T-cell (primary cell): ENCODE data around the gene CLDN14. TPM values are rescaled to one million over a fixed set of nuclear protein-coding genes. Genes with fewer than 3 reads are reported as not detected.

Experiments
- ATAC-seq, 4 experiments: fragments of 200-7000 bp in 3 of 4; fragments of 150-1000 bp in 1 of 4; cut with Tn5 transposase; replicated peaks in 1 of 4; 1 replicate in 3 of 4; 2 replicates in 1 of 4; pipeline ENCODE4 v1.10.0; 2021; ENCODE audit warnings: moderate library complexity in 3 of 4, mild to moderate bottlenecking in 2 of 4, moderate number of reproducible peaks in 1 of 4
- CTCF ChIA-PET, 2 donors: fragments of 300-600 bp; sonication (Branson Sonifier 250); formaldehyde crosslinking; loops; one replicate each; lab custom pipeline; 2022; ENCODE audit warnings: antibody characterized with exemption in 2 of 2; lab: Charles Lee
- POLR2A ChIA-PET, 2 donors: fragments of 300-600 bp; sonication (Branson Sonifier 250); formaldehyde crosslinking; loops; one replicate each; lab custom pipeline; 2022; ENCODE audit warnings: antibody characterized with exemption in 2 of 2; lab: Charles Lee
- DNase-seq, 35 experiments: peaks; one replicate each; pipeline versions ENCODE4 v3.0.0 to v3.0.0-alpha.2; 2013 to 2023
- H3K27ac ChIP-seq: one replicate; pipeline ENCODE4 v1.5.1; 2013; ENCODE audit warnings: low read length
- H3K27me3 ChIP-seq, 2 experiments: replicated peaks in 1 of 2; 1 replicate in 1 of 2; 2 replicates in 1 of 2; pipeline versions ENCODE4 v1.6.1 to v1.7.0; 2013; ENCODE audit warnings: low read length in 1 of 2, mixed read lengths in 1 of 2; ENCODE audit not compliant: control insufficient read depth in 2 of 2, insufficient read depth in 2 of 2; ENCODE audit errors: extremely low read depth in 1 of 2
- H3K36me3 ChIP-seq, 2 donors: 1 replicate in 1 of 2; 2 replicates in 1 of 2; pipeline versions ENCODE4 v1.6.1 to v1.7.0; 2013; ENCODE audit warnings: low read length in 1 of 2; ENCODE audit not compliant: control insufficient read depth in 2 of 2, insufficient read depth in 1 of 2; ENCODE audit errors: extremely low read depth in 1 of 2
- H3K4me1 ChIP-seq, 2 experiments: 1 replicate in 1 of 2; 2 replicates in 1 of 2; pipeline versions ENCODE4 v1.6.1 to v1.7.0; 2013; ENCODE audit warnings: low read length in 2 of 2, mixed read lengths in 1 of 2; ENCODE audit not compliant: insufficient read depth in 2 of 2, control insufficient read depth in 1 of 2; ENCODE audit errors: extremely low read depth in 1 of 2
- H3K4me3 ChIP-seq, 2 donors: 1 replicate in 1 of 2; 2 replicates in 1 of 2; pipeline versions ENCODE4 v1.5.1 to v1.7.0; 2013; ENCODE audit warnings: mild to moderate bottlenecking in 2 of 2, low read length in 1 of 2, moderate library complexity in 1 of 2; ENCODE audit not compliant: control insufficient read depth in 1 of 2; ENCODE audit errors: extremely low read depth in 1 of 2
- H3K9me3 ChIP-seq: 2 replicates; pipeline ENCODE4 v1.7.0; 2013
- H3K27ac Mint-ChIP-seq, 2 donors: one replicate each; pipeline ENCODE4 v1.8.0; 2020 to 2021; ENCODE audit warnings: mild to moderate bottlenecking in 2 of 2, mixed read lengths in 2 of 2
- H3K27me3 Mint-ChIP-seq, 2 donors: one replicate each; pipeline ENCODE4 v1.8.0; 2021 to 2022; ENCODE audit warnings: mixed read lengths in 2 of 2
- H3K36me3 Mint-ChIP-seq: one replicate; pipeline ENCODE4 v1.8.0; 2021; ENCODE audit warnings: mixed read lengths
- H3K4me1 Mint-ChIP-seq, 3 donors: one replicate each; pipeline ENCODE4 v1.8.0; 2020 to 2022; ENCODE audit warnings: mixed read lengths in 3 of 3, mild to moderate bottlenecking in 1 of 3
- H3K4me3 Mint-ChIP-seq, 3 donors: one replicate each; pipeline ENCODE4 v1.8.0; 2020 to 2022; ENCODE audit warnings: mild to moderate bottlenecking in 3 of 3, mixed read lengths in 3 of 3, moderate library complexity in 3 of 3
- H3K9me3 Mint-ChIP-seq, 3 donors: one replicate each; pipeline ENCODE4 v1.8.0; 2020 to 2022; ENCODE audit warnings: mixed read lengths in 3 of 3
- WGBS: methylation state at CpG from one replicate; pipeline ENCODE4 v1.1.5; 2013; ENCODE audit warnings: missing lambda C conversion rate; ENCODE audit not compliant: insufficient coverage; 5-methylcytosine and 5-hydroxymethylcytosine counted together
- total RNA-seq, 35 experiments: library from RNA in 6 of 35; stranded (reverse) in 6 of 35; fragments of 120-200 nt in 1 of 35; gene quantifications; one replicate each; pipeline versions ENCODE4 v1.2.1 to v1.2.4 and lab custom pipeline; 2013 to 2026

The CLDN14 gene
- not detected for total RNA-seq
- not detected for total RNA-seq (2013)
- 0 to 0.09 (median 0) reads per million in 29 experiments for total RNA-seq (lab: John Stamatoyannopoulos, UW)

GRCh38 chr21:36479415-36480402 is at the start of gene CLDN14:
Gene CLDN14 (minus strand): TSS chr21:36480122. CDS start chr21:36461695, 18,427 bp downstream.
- ChIA-PET POLR2A (no interaction called here), CTCF (no interaction called here)
- Histone ChIP-seq H3K4me3 (no peak within 1 kb of the TSS), H3K27me3 (peaks cover 0 to 14% of the 10 kb centered on the region in 2 experiments), H3K36me3 (no peaks in the 10 kb centered on the region), H3K9me3 (no peaks in the 10 kb centered on the region), H3K27ac (no peak within 1 kb of the TSS), H3K4me1 (no peaks in the 10 kb centered on the region)
- H3K36me3 Mint-ChIP-seq, result no peaks in the 10 kb centered on the region
- no peak within 1 kb of the TSS for H3K4me3 Mint-ChIP-seq
- H3K27me3 Mint-ChIP-seq, result peaks cover 0 to 5% of the 10 kb centered on the region in 2 donors
- no peaks in the 10 kb centered on the region for H3K9me3 Mint-ChIP-seq
- ATAC-seq (no peak), DNase-seq (no peak)
- WGBS, result 84% methylated on average over 18 of the region's 25 CpGs
- H3K27ac Mint-ChIP-seq, result no peak within 1 kb of the TSS
- H3K4me1 Mint-ChIP-seq, result no peaks in the 10 kb centered on the region

GRCh38 chr21:36528716-36529115 is 48.8 kb upstream of the CLDN14 start:
- Mint-ChIP-seq H3K4me1 (no peaks in the 10 kb centered on the region), H3K27ac (no peak overlapping the region), H3K4me3 (no peak overlapping the region), H3K36me3 (no peaks in the 10 kb centered on the region), H3K27me3 (peaks cover 20 to 22% of the 10 kb centered on the region in 2 donors), H3K9me3 (no peaks in the 10 kb centered on the region)
- Histone ChIP-seq H3K27ac (no peak overlapping the region), H3K4me3 (no peak overlapping the region), H3K36me3 (no peaks in the 10 kb centered on the region), H3K9me3 (no peaks in the 10 kb centered on the region), H3K4me1 (no peaks in the 10 kb centered on the region), H3K27me3 (peaks cover 0 to 22% of the 10 kb centered on the region in 2 experiments)
- no peak for DNase-seq
- POLR2A ChIA-PET, result no interaction called here
- WGBS, result 94% methylated on average over 5 of the region's 6 CpGs
- no peak for ATAC-seq
- CTCF ChIA-PET, result no interaction called here

DNA sequence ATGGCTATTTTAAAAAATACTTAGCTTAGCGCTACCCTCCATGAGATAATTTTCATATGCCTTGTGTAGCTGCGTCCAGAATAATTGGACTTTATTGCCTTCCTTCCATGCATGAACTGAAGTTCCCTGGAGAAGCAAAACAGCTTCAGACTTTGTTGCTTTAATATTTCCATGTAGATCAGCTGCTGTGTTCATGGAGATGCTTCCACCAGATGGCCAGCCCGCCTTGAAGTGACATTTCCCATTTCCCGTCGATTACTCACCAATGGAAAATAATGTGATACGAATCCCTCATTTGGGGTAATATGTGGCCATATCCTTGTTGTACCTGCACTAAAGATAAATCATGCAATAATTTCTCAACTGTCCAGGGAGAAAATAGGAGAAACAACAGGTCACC is 47.4 kb upstream of the CLDN14 start:
- Mint-ChIP-seq H3K9me3 (no peaks in the 10 kb centered on the region), H3K27me3 (peaks cover 21 to 24% of the 10 kb centered on the region in 2 donors), H3K4me1 (no peaks in the 10 kb centered on the region), H3K36me3 (no peaks in the 10 kb centered on the region), H3K4me3 (no peak overlapping the region), H3K27ac (no peak overlapping the region)
- 76% methylated on average over 3 of the region's 6 CpGs for WGBS
- POLR2A ChIA-PET, result no interaction called here
- CTCF ChIA-PET, result no interaction called here
- no peaks in the 10 kb centered on the region for H3K9me3 ChIP-seq
- DNase-seq (no peak), ATAC-seq (no peak)
- H3K4me3 ChIP-seq, result no peak overlapping the region
- peaks cover 0 to 28% of the 10 kb centered on the region in 2 experiments for H3K27me3 ChIP-seq
- H3K4me1 ChIP-seq, result no peaks in the 10 kb centered on the region
- no peak overlapping the region for H3K27ac ChIP-seq
- H3K36me3 ChIP-seq, result no peaks in the 10 kb centered on the region

DNA sequence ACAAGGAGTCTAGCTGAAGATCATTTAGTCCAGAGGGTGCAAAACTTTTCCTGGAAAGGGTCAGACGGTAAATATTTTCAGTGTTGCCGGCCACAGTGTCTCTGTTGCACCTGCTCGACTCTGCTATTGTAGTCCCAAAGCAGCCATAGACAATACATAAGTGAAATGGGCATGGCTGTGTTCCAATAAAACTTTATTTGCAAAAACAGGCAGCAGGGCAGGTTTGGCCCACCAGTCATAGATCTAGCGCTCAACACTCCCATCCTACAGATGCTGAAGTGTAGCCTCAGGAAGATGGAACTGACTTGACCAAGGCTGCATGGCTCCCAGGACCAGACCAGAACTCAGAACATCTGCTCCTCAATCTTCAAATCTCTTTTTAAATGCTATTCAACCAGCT is 46.2 kb upstream of the CLDN14 start:
- CTCF ChIA-PET, result no interaction called here
- peaks cover 0 to 32% of the 10 kb centered on the region in 2 experiments for H3K27me3 ChIP-seq
- no peaks in the 10 kb centered on the region for H3K36me3 Mint-ChIP-seq
- 90% methylated on average over 4 of the region's 4 CpGs for WGBS
- H3K4me1 Mint-ChIP-seq, result no peaks in the 10 kb centered on the region
- no peaks in the 10 kb centered on the region for H3K9me3 Mint-ChIP-seq
- no peaks in the 10 kb centered on the region for H3K36me3 ChIP-seq
- no peaks in the 10 kb centered on the region for H3K4me1 ChIP-seq
- ATAC-seq (no peak), DNase-seq (no peak)
- POLR2A ChIA-PET, result no interaction called here
- H3K9me3 ChIP-seq, result no peaks in the 10 kb centered on the region
- no peak overlapping the region for H3K4me3 ChIP-seq
- no peak overlapping the region for H3K4me3 Mint-ChIP-seq
- H3K27ac Mint-ChIP-seq, result no peak overlapping the region
- H3K27me3 Mint-ChIP-seq, result peaks cover 21 to 27% of the 10 kb centered on the region in 2 donors
- H3K27ac ChIP-seq, result no peak overlapping the region

DNA sequence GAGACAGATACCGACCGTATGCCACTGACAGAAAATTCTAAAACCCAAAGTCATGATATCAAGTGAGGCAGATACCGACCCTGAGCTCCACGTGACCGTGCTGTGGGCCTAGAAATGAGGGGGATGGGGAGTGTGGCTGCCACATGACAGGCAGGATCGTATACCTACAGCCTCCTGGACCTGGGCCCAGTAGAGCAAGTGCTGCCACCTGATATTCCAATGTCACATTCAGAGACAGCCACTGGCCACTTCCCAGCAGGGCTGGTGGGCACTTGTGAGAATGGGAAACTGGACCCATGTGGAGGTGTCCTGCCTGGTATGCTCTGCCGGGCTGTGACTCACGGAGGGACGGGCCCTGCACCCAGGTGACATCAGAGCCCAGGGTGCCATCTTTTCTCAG is 44.6 kb upstream of the CLDN14 start:
- Mint-ChIP-seq H3K36me3 (no peaks in the 10 kb centered on the region), H3K27me3 (peaks cover 17 to 32% of the 10 kb centered on the region in 2 donors), H3K4me3 (no peak overlapping the region), H3K4me1 (no peaks in the 10 kb centered on the region), H3K27ac (no peak overlapping the region), H3K9me3 (peaks cover 0 to 12% (median 8%) of the 10 kb centered on the region in 3 donors)
- no peak for DNase-seq
- ChIA-PET CTCF (no interaction called here), POLR2A (no interaction called here)
- no peaks in the 10 kb centered on the region for H3K36me3 ChIP-seq
- WGBS, result 89% methylated on average over 7 of the region's 9 CpGs
- no peak overlapping the region for H3K4me3 ChIP-seq
- peaks cover 0 to 27% of the 10 kb centered on the region in 2 experiments for H3K27me3 ChIP-seq
- no peaks in the 10 kb centered on the region for H3K9me3 ChIP-seq
- ATAC-seq, result no peak
- no peak overlapping the region for H3K27ac ChIP-seq
- H3K4me1 ChIP-seq, result no peaks in the 10 kb centered on the region

GRCh38 chr21:36522219-36522808 is 42.4 kb upstream of the CLDN14 start:
- H3K27ac Mint-ChIP-seq, result no peak overlapping the region
- 85% methylated on average over 9 of the region's 14 CpGs for WGBS
- H3K4me3 Mint-ChIP-seq, result no peak overlapping the region

More at GRCh38 chr21:36522219-36522808, 42.4 kb upstream of the CLDN14 start:
- no peaks in the 10 kb centered on the region for H3K36me3 ChIP-seq
- no peak for ATAC-seq
- DNase-seq, result no peak
- ChIA-PET CTCF (no interaction called here), POLR2A (no interaction called here)
- no peaks in the 10 kb centered on the region for H3K4me1 ChIP-seq
- H3K27me3 Mint-ChIP-seq, result peaks cover 11 to 17% of the 10 kb centered on the region in 2 donors
- H3K27ac ChIP-seq, result no peak overlapping the region
- peaks cover 0 to 21% of the 10 kb centered on the region in 2 experiments for H3K27me3 ChIP-seq
- H3K9me3 ChIP-seq, result no peaks in the 10 kb centered on the region
- no peak overlapping the region for H3K4me3 ChIP-seq
- peaks cover 0 to 2% (median 0%) of the 10 kb centered on the region in 3 donors for H3K4me1 Mint-ChIP-seq
- H3K36me3 Mint-ChIP-seq, result no peaks in the 10 kb centered on the region
- H3K9me3 Mint-ChIP-seq, result peaks cover 0 to 12% (median 8%) of the 10 kb centered on the region in 3 donors
